Nephron (organoid): ENCODE measurements around the gene IL10RB.

Experiments
- H3K27ac Mint-ChIP-seq, 3 experiments: 2 replicates each; pipeline ENCODE4 v1.8.0; 2020; ENCODE audit warnings: mixed read lengths in 3 of 3, mild to moderate bottlenecking in 2 of 3, moderate library complexity in 1 of 3
- H3K27me3 Mint-ChIP-seq: 2 replicates; pipeline ENCODE4 v1.8.0; 2021; ENCODE audit warnings: low read depth, mild to moderate bottlenecking, moderate library complexity, mixed read lengths
- H3K36me3 Mint-ChIP-seq: 2 replicates; pipeline ENCODE4 v1.8.0; 2020; ENCODE audit warnings: low read depth, mixed read lengths
- H3K4me1 Mint-ChIP-seq: 2 replicates; pipeline ENCODE4 v1.8.0; 2020; ENCODE audit warnings: mixed read lengths
- H3K4me3 Mint-ChIP-seq, 3 experiments: 2 replicates each; pipeline ENCODE4 v1.8.0; 2020; ENCODE audit warnings: mild to moderate bottlenecking in 3 of 3, mixed read lengths in 3 of 3, moderate library complexity in 2 of 3
- H3K9me3 Mint-ChIP-seq: 2 replicates; pipeline ENCODE4 v1.8.0; 2020; ENCODE audit warnings: mixed read lengths
- CTCF ChIP-seq, 3 experiments: fragments of 200-600 bp; sonication (generic); IDR thresholded peaks; one replicate each; pipeline ENCODE4 v1.5.0; 2021; ENCODE audit warnings: antibody characterized with exemption in 3 of 3; ENCODE audit not compliant: unreplicated experiment in 3 of 3

IL10RB gene

GRCh38 chr21:33259995-33260394 lies 6.2 kb upstream of the IL10RB start:
- Mint-ChIP-seq H3K27me3 (no peaks in the 10 kb centered on the region), H3K9me3 (peaks cover 3% of the 10 kb centered on the region), H3K4me3 (no peak overlapping the region), H3K27ac (no peak overlapping the region), H3K4me1 (peaks cover 4% of the 10 kb centered on the region), H3K36me3 (peaks cover 38% of the 10 kb centered on the region)
- no peak for TF ChIP-seq CTCF (IDR thresholded peaks at IDR 0.05; ENCODE audit: unreplicated experiment in 3 of 3)

- Mint-ChIP-seq H3K27ac (no peak overlapping the region), H3K36me3 (peaks cover 31% of the 10 kb centered on the region), H3K4me3 (no peak overlapping the region), H3K4me1 (peaks cover 15% of the 10 kb centered on the region), H3K9me3 (peaks cover 3% of the 10 kb centered on the region), H3K27me3 (no peaks in the 10 kb centered on the region)
- no peak for TF ChIP-seq CTCF (IDR thresholded peaks at IDR 0.05; ENCODE audit: unreplicated experiment in 3 of 3)
These were observed 4.5 kb upstream of the IL10RB start for GRCh38 chr21:33261635-33262034.

GRCh38 chr21:33262921-33263320 lies 3.2 kb upstream of the IL10RB start:
- no peaks in the 10 kb centered on the region for H3K27me3 Mint-ChIP-seq
- H3K36me3 Mint-ChIP-seq: peaks cover 19% of the 10 kb centered on the region
- H3K4me1 Mint-ChIP-seq: peaks cover 26% of the 10 kb centered on the region
- TF ChIP-seq CTCF (IDR thresholded peaks at IDR 0.05; ENCODE audit: unreplicated experiment in 3 of 3): no peak
- H3K4me3 Mint-ChIP-seq: no peak overlapping the region
- no peak overlapping the region for H3K27ac Mint-ChIP-seq
- no peaks in the 10 kb centered on the region for H3K9me3 Mint-ChIP-seq

GRCh38 chr21:33264561-33264960 lies 1.6 kb upstream of the IL10RB start:
- Mint-ChIP-seq H3K4me1 (peaks cover 35% of the 10 kb centered on the region), H3K4me3 (peak overlapping the region in 1 of 3 experiments; percentile 49), H3K36me3 (peaks cover 13% of the 10 kb centered on the region), H3K27ac (no peak overlapping the region), H3K27me3 (no peaks in the 10 kb centered on the region), H3K9me3 (no peaks in the 10 kb centered on the region)
- no peak for TF ChIP-seq CTCF (IDR thresholded peaks at IDR 0.05; ENCODE audit: unreplicated experiment in 3 of 3)

- no peaks in the 10 kb centered on the region for H3K9me3 Mint-ChIP-seq
- no peaks in the 10 kb centered on the region for H3K27me3 Mint-ChIP-seq
- H3K4me3 Mint-ChIP-seq: peak overlapping the region; percentile 80 to 91 (median 88)
- H3K4me1 Mint-ChIP-seq: peaks cover 35% of the 10 kb centered on the region
- TF ChIP-seq CTCF (IDR thresholded peaks at IDR 0.05; ENCODE audit: unreplicated experiment in 3 of 3): no peak
- peak overlapping the region in 2 of 3 experiments; percentile 3 to 52 for H3K27ac Mint-ChIP-seq
- H3K36me3 Mint-ChIP-seq: peaks cover 19% of the 10 kb centered on the region
These were observed 510 bp upstream of the IL10RB start for GRCh38 chr21:33265664-33266049.

- H3K4me3 Mint-ChIP-seq: peak overlapping the region; percentile 92 to 93 (median 93)
These were observed 595 bp downstream of the IL10RB start for GRCh38 chr21:33266789-33267135.

More at GRCh38 chr21:33266789-33267135, 595 bp downstream of the IL10RB start:
- no peak for TF ChIP-seq CTCF (IDR thresholded peaks at IDR 0.05; ENCODE audit: unreplicated experiment in 3 of 3)
- peaks cover 23% of the 10 kb centered on the region for H3K36me3 Mint-ChIP-seq
- no peaks in the 10 kb centered on the region for H3K27me3 Mint-ChIP-seq
- H3K4me1 Mint-ChIP-seq: peaks cover 35% of the 10 kb centered on the region
- no peaks in the 10 kb centered on the region for H3K9me3 Mint-ChIP-seq
- H3K27ac Mint-ChIP-seq: peak overlapping the region; percentile 72 to 94 (median 91)
